GM10266 (cell line): ENCODE data around the gene NAT9.
A peak's percentile ranks its signal among the peaks of the same experiment; 100 is the strongest.

Source experiments
- DNase-seq: peaks from one replicate; pipeline ENCODE4 v3.0.0; 2012; ENCODE audit errors: extremely low spot score
- CTCF ChIP-seq: IDR thresholded peaks from 2 replicates; pipeline ENCODE4 v1.5.1; 2012; ENCODE audit warnings: mild to moderate bottlenecking, low read depth; ENCODE audit not compliant: control insufficient read depth, insufficient read depth; ENCODE audit errors: missing control alignments

NAT9 gene

GRCh38 chr17:74773414-74773813, 2.7 kb downstream of the NAT9 start:
- no peak for TF ChIP-seq CTCF
- DNase-seq, result no peak

GRCh38 chr17:74772053-74772452, 4.1 kb downstream of the NAT9 start:
- no peak for TF ChIP-seq CTCF

DNA sequence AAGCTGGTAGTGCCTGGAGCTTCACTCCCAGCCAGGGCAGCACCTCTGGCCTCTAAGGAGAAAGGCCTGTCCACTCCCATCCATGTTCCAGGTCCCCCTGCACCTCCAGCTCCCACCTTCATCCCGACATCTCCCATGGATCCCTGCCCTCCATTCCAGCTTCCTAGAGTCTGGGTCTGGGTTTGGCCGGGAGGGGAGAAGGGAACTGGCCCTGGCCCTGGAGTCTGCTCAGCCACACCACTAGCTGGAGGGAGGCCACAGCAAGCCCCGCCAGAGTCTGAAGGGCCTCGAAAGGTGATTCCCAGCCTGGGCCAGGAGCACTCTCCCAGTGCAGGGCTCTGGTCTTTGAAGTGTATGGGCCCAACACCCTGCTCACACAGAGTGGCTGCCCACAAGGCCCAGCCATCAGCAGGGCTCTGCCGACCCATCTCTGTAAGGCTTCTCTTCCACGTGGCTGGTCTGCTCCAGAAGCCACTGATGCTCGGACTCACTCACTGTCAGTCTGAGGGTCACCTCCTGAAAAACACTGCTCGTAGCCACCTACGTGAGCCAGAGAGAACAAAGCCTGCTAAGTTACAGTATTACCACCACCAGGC, 4.7 kb downstream of the NAT9 start:
- DNase-seq, result no peak
- no peak for TF ChIP-seq CTCF

More at GRCh38 chr17:74772053-74772452, 4.1 kb downstream of the NAT9 start:
- no peak for DNase-seq

DNA sequence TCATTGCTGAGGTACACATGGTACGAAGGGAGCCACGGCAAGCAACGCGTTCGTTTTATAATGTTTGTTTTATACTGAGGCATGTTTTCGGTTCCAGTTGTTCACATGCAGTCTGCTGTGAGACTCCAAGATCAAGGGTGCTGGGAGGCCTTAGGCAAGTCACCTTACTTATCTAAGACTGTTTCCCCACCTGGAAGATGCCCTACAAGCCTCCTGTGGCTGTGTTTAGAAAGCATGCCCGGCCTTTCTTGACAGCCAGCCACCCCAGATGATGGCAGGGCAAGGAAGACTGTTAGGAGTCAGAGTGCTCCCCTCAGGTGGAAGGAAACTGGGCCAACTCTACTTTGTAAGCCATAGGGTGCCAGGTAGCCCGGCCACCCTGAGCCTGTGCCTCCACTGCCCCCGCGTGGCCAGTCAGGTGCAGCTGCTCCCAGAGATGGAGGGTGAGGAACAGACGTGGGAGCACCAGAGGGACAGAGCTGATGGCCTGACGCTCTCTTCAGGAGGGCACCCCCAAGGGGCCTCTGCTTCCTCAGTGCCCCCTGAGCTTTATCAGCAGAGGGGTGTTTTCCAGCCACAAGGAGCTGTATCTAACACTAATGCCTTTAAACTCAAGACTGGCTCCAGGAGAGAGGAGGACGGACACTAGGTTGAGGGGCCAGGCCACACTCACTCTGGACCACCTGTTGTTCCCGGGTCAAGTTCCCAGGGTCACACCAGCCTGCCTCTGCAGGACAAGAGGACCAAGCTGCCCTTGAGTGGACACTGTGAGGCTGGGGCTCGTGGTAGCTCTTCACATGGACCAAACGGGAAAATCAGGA, 5.4 kb downstream of the NAT9 start:
- peak; percentile 93 for TF ChIP-seq CTCF
- DNase-seq, result peak; percentile 71

GRCh38 chr17:74769856-74770497, 6.2 kb downstream of the NAT9 start:
- no peak for DNase-seq
- no peak for TF ChIP-seq CTCF

GRCh38 chr17:74769266-74769855, 6.8 kb downstream of the NAT9 start:
- no peak for DNase-seq
- no peak for TF ChIP-seq CTCF
